HepG2 (cell line): ENCODE data around the gene HPCAL1. TPM values are rescaled to one million over a fixed set of nuclear protein-coding genes. Genes with fewer than 3 reads are reported as not detected.
A peak's percentile ranks its signal among the peaks of the same experiment; 100 is the strongest.

ENCODE experiments used
- ARNT ChIP-seq: fragments of 450-650 bp; IDR thresholded peaks from 2 replicates; pipeline ENCODE4 v1.6.1; 2017
- DMAP1 ChIP-seq: IDR thresholded peaks from 2 replicates; pipeline ENCODE4 v1.6.1; 2016
- ERF ChIP-seq: IDR thresholded peaks from 2 replicates; pipeline ENCODE4 v1.6.1; 2018; ENCODE audit warnings: missing biosample characterization, missing genetic modification reagents
- FOXM1 ChIP-seq: sonication (generic); formaldehyde crosslinking; IDR thresholded peaks from 2 replicates; pipeline ENCODE4 v1.5.0; 2020; ENCODE audit warnings: missing genetic modification reagents
- HNRNPUL1 ChIP-seq: fragments of 200-400 bp; formaldehyde crosslinking; IDR thresholded peaks from 2 replicates; pipeline ENCODE4 v1.6.1; 2017; ENCODE audit warnings: low read depth, mild to moderate bottlenecking, low read length, moderate library complexity
- KLF16 ChIP-seq, 2 experiments: sonication (generic) in 1 of 2; formaldehyde crosslinking in 1 of 2; IDR thresholded peaks; 2 replicates each; pipeline versions ENCODE4 v1.6.1 to v1.8.0; 2016 to 2023; ENCODE audit warnings: missing genetic modification reagents in 2 of 2, missing compliant biosample characterization in 1 of 2
- MXD4 ChIP-seq: IDR thresholded peaks from 2 replicates; pipeline ENCODE4 v1.6.1; 2016; ENCODE audit warnings: mild to moderate bottlenecking, missing biosample characterization, missing genetic modification reagents
- NAIF1 ChIP-seq: sonication (generic); formaldehyde crosslinking; IDR thresholded peaks from 2 replicates; pipeline ENCODE4 v1.5.0; 2020; ENCODE audit warnings: mild to moderate bottlenecking, missing genetic modification reagents, borderline replicate concordance
- PRMT3 ChIP-seq: sonication (generic); formaldehyde crosslinking; IDR thresholded peaks from 2 replicates; pipeline ENCODE4 v1.8.1; 2022; ENCODE audit warnings: low read depth, mild to moderate bottlenecking, moderate library complexity, missing genetic modification reagents, borderline replicate concordance
- RFX5 ChIP-seq: IDR thresholded peaks from 2 replicates; pipeline ENCODE4 v1.6.1; 2011; ENCODE audit warnings: low read depth, low read length, improper control_type of control experiment
- RFXANK ChIP-seq: IDR thresholded peaks from 2 replicates; pipeline ENCODE4 v1.6.1; 2016
- SP1 ChIP-seq, 2 experiments: fragments of 450-650 bp in 1 of 2; sonication (generic) in 1 of 2; formaldehyde crosslinking in 1 of 2; IDR thresholded peaks; 2 replicates each; pipeline versions ENCODE4 v1.4.0 to v1.6.1; 2016 to 2020; ENCODE audit warnings: missing genetic modification reagents in 1 of 2
- TBP ChIP-seq: sonication (generic); formaldehyde crosslinking; IDR thresholded peaks from 2 replicates; pipeline ENCODE4 v1.5.0; 2020; ENCODE audit warnings: missing genetic modification reagents
- ZNF235 ChIP-seq: sonication (generic); formaldehyde crosslinking; IDR thresholded peaks from 2 replicates; pipeline ENCODE4 v1.8.1; 2023; ENCODE audit warnings: mild to moderate bottlenecking, missing genetic modification reagents, borderline replicate concordance
- ZNF468 ChIP-seq: sonication (generic); formaldehyde crosslinking; IDR thresholded peaks from 2 replicates; pipeline ENCODE4 v1.8.0; 2022; ENCODE audit warnings: mild to moderate bottlenecking, moderate library complexity, missing genetic modification reagents
- ZNF766 ChIP-seq: sonication (generic); formaldehyde crosslinking; IDR thresholded peaks from 2 replicates; pipeline ENCODE4 v1.5.0; 2020; ENCODE audit warnings: missing genetic modification reagents, borderline replicate concordance
- ZNF816 ChIP-seq: sonication (generic); formaldehyde crosslinking; IDR thresholded peaks from 2 replicates; pipeline ENCODE4 v1.8.0; 2022; ENCODE audit warnings: missing genetic modification reagents, mild to moderate bottlenecking, borderline replicate concordance
- polyA plus RNA-seq, 8 experiments: library from polyadenylated mRNA; depleted of rRNA in 3 of 8; stranded (reverse) in 7 of 8; unstranded in 1 of 8; fragments of >200 nt; fragmentation: Illumina TruSeq in 4 of 8; extraction: Trizol in 4 of 8; gene quantifications; 2 replicates each; pipeline versions ENCODE4 v1.2.1 to v1.2.3, GENCODE V29; 2011 to 2016; ENCODE audit warnings: low read depth in 4 of 8, missing spikeins in 1 of 8, mixed read lengths in 1 of 8; ENCODE audit not compliant: insufficient read depth in 1 of 8
- total RNA-seq, 5 experiments: library from RNA; depleted of rRNA; stranded (reverse); fragments of >200 nt; fragmentation: Illumina TruSeq; extraction: Trizol; gene quantifications; 2 replicates each; pipeline ENCODE4 v1.2.3, GENCODE V29; 2016; ENCODE audit warnings: low read depth in 1 of 5
- TF ChIP-seq, protein P1 (sequence below): IDR thresholded peaks from 2 replicates; pipeline ENCODE4 v1.6.1; 2016; ENCODE audit warnings: missing biosample characterization, missing genetic modification reagents, low read depth
- TF ChIP-seq, protein P2 (sequence below): sonication (generic); formaldehyde crosslinking; IDR thresholded peaks from 2 replicates; pipeline ENCODE4 v1.5.1; 2020; ENCODE audit warnings: missing genetic modification reagents, mild to moderate bottlenecking, borderline replicate concordance
- TF ChIP-seq, protein P3 (sequence below): sonication (generic); formaldehyde crosslinking; IDR thresholded peaks from 2 replicates; pipeline ENCODE4 v1.8.0; 2022; ENCODE audit warnings: mild to moderate bottlenecking, missing genetic modification reagents, moderate library complexity
- TF ChIP-seq, protein P4 (sequence below): sonication (generic); formaldehyde crosslinking; conservative IDR thresholded peaks from 2 replicates; pipeline ENCODE4 v1.5.0; 2020; ENCODE audit warnings: missing genetic modification reagents
- TF ChIP-seq, protein P5 (sequence below): sonication (generic); formaldehyde crosslinking; IDR thresholded peaks from 2 replicates; pipeline ENCODE4 v1.9.0; 2021; ENCODE audit warnings: missing genetic modification reagents, mild to moderate bottlenecking, borderline replicate concordance

HPCAL1 gene
- total and polyA plus RNA-seq, 2 of the 13 experiments (the other 11 are each of a cell fraction or from before 2014, with no cell fraction given) = 29.5 to 29.9 TPM

DNA sequence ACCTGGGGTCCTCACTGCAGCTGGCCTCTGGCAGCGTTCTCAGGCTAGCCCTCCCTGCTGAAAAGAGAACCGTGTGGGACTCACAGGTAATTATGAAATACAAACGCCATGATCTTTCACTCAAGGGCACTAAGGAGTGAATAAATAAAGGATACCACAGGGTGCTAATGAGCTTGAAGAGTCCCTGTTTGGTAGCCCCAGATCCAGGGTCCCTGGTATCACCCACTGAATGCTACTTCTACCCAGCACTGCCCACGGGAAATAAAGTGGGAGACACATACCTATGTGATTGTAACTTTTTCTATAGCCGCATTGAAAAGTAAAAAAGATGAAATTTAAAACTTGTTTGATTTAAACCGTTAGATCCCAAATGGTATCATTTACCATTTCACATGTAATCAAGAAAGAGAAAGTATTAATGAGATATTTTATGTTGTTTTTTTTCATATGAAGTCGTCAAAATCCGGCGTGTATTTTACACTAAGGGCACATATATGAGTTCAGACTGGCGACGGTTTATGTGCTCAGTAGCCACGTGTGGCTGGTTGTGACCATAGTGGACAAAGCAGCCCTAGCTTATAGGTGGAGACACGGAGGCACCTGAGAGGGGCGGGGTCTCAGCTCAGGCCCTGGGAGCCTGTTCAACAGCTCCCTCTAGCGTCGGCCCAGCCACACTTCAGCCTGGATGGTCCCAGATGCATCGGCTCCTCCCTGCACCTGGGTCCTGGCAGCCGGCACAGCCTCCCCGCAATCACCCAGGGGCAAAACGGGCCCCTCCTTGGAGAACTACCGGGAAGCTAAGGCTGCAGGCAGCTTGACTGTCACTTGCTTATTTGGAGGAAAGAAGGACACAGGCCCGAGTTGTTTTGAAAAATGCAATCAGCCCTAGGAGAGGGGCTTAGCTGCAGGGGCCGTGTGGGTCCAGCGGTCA is 106.2 kb downstream of the HPCAL1 start (continued):
- TF ChIP-seq, protein P1, sequence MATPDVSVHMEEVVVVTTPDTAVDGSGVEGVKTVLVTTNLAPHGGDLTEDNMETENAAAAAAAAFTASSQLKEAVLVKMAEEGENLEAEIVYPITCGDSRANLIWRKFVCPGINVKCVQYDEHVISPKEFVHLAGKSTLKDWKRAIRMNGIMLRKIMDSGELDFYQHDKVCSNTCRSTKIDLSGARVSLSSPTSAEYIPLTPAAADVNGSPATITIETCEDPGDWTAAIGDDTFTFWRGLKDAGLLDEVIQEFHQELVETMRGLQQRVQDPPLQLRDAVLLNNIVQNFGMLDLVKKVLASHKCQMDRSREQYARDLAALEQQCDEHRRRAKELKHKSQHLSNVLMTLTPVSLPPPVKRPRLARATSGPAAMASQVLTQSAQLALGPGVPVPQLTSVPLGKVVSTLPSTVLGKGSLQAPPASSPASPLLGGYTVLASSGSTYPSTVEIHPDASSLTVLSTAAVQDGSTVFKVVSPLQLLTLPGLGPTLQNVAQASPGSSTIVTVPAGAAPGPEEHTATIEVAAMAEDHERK (CRISPR knock-in tag) = no peak
- TF ChIP-seq HNRNPUL1 (no peak), TBP (CRISPR knock-in tag) (no peak), KLF16 (CRISPR knock-in tag; IDR thresholded peaks at IDR 0.05) (peak in 1 of 2 experiments; percentile 93; a peak in 2 of 4 replicates), RFX5 (no peak; the same call in 1 of the 2 replicates), FOXM1 (CRISPR knock-in tag) (no peak), MXD4 (CRISPR knock-in tag) (peak; percentile 74; the same call in 1 of the 2 replicates), ZNF468 (CRISPR knock-in tag) (no peak), ZNF816 (CRISPR knock-in tag) (no peak), ARNT (no peak), NAIF1 (CRISPR knock-in tag) (0 out of 2 replicates have a peak, but pooled peaks have one; percentile 15), ZNF766 (peak; percentile 37; the same call in 1 of the 2 replicates), DMAP1 (CRISPR knock-in tag) (0 out of 2 replicates have a peak, but pooled peaks have one; percentile 65), ERF (CRISPR knock-in tag) (peak; percentile 96), ZNF235 (CRISPR knock-in tag) (peak; percentile 40; the same call in 1 of the 2 replicates), RFXANK (0 out of 2 replicates have a peak, but pooled peaks have one; percentile 29), SP1 (IDR thresholded peaks at IDR 0.05) (no peak), SP1 (CRISPR knock-in tag; IDR thresholded peaks at IDR 0.05) (peak; percentile 95), PRMT3 (CRISPR knock-in tag) (peak; percentile 88)
- TF ChIP-seq, protein P2, sequence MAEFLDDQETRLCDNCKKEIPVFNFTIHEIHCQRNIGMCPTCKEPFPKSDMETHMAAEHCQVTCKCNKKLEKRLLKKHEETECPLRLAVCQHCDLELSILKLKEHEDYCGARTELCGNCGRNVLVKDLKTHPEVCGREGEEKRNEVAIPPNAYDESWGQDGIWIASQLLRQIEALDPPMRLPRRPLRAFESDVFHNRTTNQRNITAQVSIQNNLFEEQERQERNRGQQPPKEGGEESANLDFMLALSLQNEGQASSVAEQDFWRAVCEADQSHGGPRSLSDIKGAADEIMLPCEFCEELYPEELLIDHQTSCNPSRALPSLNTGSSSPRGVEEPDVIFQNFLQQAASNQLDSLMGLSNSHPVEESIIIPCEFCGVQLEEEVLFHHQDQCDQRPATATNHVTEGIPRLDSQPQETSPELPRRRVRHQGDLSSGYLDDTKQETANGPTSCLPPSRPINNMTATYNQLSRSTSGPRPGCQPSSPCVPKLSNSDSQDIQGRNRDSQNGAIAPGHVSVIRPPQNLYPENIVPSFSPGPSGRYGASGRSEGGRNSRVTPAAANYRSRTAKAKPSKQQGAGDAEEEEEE (CRISPR knock-in tag) = no peak
- TF ChIP-seq, protein P3, sequence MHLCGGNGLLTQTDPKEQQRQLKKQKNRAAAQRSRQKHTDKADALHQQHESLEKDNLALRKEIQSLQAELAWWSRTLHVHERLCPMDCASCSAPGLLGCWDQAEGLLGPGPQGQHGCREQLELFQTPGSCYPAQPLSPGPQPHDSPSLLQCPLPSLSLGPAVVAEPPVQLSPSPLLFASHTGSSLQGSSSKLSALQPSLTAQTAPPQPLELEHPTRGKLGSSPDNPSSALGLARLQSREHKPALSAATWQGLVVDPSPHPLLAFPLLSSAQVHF (CRISPR knock-in tag) = no peak
- TF ChIP-seq, protein P4, sequence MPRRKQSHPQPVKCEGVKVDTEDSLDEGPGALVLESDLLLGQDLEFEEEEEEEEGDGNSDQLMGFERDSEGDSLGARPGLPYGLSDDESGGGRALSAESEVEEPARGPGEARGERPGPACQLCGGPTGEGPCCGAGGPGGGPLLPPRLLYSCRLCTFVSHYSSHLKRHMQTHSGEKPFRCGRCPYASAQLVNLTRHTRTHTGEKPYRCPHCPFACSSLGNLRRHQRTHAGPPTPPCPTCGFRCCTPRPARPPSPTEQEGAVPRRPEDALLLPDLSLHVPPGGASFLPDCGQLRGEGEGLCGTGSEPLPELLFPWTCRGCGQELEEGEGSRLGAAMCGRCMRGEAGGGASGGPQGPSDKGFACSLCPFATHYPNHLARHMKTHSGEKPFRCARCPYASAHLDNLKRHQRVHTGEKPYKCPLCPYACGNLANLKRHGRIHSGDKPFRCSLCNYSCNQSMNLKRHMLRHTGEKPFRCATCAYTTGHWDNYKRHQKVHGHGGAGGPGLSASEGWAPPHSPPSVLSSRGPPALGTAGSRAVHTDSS (CRISPR knock-in tag) = no peak
- TF ChIP-seq, protein P5, sequence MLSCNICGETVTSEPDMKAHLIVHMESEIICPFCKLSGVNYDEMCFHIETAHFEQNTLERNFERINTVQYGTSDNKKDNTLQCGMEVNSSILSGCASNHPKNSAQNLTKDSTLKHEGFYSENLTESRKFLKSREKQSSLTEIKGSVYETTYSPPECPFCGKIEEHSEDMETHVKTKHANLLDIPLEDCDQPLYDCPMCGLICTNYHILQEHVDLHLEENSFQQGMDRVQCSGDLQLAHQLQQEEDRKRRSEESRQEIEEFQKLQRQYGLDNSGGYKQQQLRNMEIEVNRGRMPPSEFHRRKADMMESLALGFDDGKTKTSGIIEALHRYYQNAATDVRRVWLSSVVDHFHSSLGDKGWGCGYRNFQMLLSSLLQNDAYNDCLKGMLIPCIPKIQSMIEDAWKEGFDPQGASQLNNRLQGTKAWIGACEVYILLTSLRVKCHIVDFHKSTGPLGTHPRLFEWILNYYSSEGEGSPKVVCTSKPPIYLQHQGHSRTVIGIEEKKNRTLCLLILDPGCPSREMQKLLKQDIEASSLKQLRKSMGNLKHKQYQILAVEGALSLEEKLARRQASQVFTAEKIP (CRISPR knock-in tag) = no peak
